Smooth muscle cell (in vitro differentiated cells): ENCODE data around the gene NCL. TPM values are rescaled to one million over a fixed set of nuclear protein-coding genes. Genes with fewer than 3 reads are reported as not detected.

ENCODE experiments used
- DNase-seq: peaks from one replicate; lab custom pipeline; 2025; ENCODE audit not compliant: unreplicated experiment; lab: John Stamatoyannopoulos, UW
- H2AFZ ChIP-seq: fragments of 200-600 bp; sonication (generic); 2 replicates; pipeline ENCODE4 v1.6.0; 2016; ENCODE audit warnings: antibody characterized with exemption, low read depth, mild to moderate bottlenecking
- H3F3A ChIP-seq: fragments of 200-600 bp; sonication (generic); 2 replicates; pipeline ENCODE4 v1.6.0; 2017; ENCODE audit warnings: antibody characterized with exemption, low read depth
- H3K27ac ChIP-seq: fragments of 200-600 bp; sonication (generic); 2 replicates; pipeline ENCODE4 v1.5.1; 2016; ENCODE audit warnings: low read depth, mild to moderate bottlenecking
- H3K27me3 ChIP-seq: fragments of 200-600 bp; sonication (generic); 2 replicates; pipeline ENCODE4 v1.6.1; 2016; ENCODE audit warnings: low read depth, mild to moderate bottlenecking
- H3K36me3 ChIP-seq: fragments of 200-600 bp; sonication (generic); 2 replicates; pipeline ENCODE4 v1.5.1; 2016; ENCODE audit warnings: low read depth
- H3K4me1 ChIP-seq: fragments of 200-600 bp; sonication (generic); 2 replicates; pipeline ENCODE4 v1.5.1; 2016; ENCODE audit warnings: low read depth
- H3K4me2 ChIP-seq: fragments of 200-600 bp; sonication (generic); 2 replicates; pipeline ENCODE4 v1.6.0; 2016; ENCODE audit warnings: mild to moderate bottlenecking
- H3K4me3 ChIP-seq: fragments of 200-600 bp; sonication (generic); 2 replicates; pipeline ENCODE4 v1.5.1; 2016; ENCODE audit warnings: mild to moderate bottlenecking
- H3K79me2 ChIP-seq: fragments of 200-600 bp; sonication (generic); 2 replicates; pipeline ENCODE4 v1.6.0; 2016; ENCODE audit warnings: low read depth, mild to moderate bottlenecking
- H3K9ac ChIP-seq: fragments of 200-600 bp; sonication (generic); 2 replicates; pipeline ENCODE4 v1.6.0; 2016; ENCODE audit warnings: low read depth
- H3K9me3 ChIP-seq: fragments of 200-600 bp; sonication (generic); replicated peaks from 2 replicates; pipeline ENCODE4 v1.5.1; 2016; ENCODE audit warnings: low read depth
- H4K20me1 ChIP-seq: fragments of 200-600 bp; sonication (generic); 2 replicates; pipeline ENCODE4 v1.6.0; 2016; ENCODE audit warnings: low read depth
- CTCF ChIP-seq: fragments of 200-600 bp; sonication (generic); IDR thresholded peaks from 2 replicates; pipeline ENCODE4 v1.5.1; 2017; ENCODE audit warnings: borderline replicate concordance, mild to moderate bottlenecking, antibody characterized with exemption; ENCODE audit not compliant: insufficient read depth, poor library complexity, severe bottlenecking
- WGBS: methylation state at CpG from one replicate; pipeline ENCODE4 v1.1.7; 2016; ENCODE audit warnings: low lambda C conversion rate; 5-methylcytosine and 5-hydroxymethylcytosine counted together
- polyA plus RNA-seq: library from polyadenylated mRNA; unstranded; fragments of >200 nt; fragmentation: Nextera tagmentation; extraction: Ambion mirVana; gene quantifications from 2 replicates; pipeline ENCODE4 v1.2.1, GENCODE V29; 2016
- total RNA-seq: library from RNA; depleted of rRNA; stranded (reverse); fragments of >200 nt; gene quantifications from 2 replicates; pipeline ENCODE4 v1.2.3, GENCODE V29; 2014

Gene NCL
- total and polyA plus RNA-seq, 2 experiments from 2014 or later = 108 to 219 TPM

- Histone ChIP-seq H3K4me2 (no peak overlapping the region), H3K36me3 (no peaks in the 10 kb centered on the region), H3K27me3 (no peaks in the 10 kb centered on the region), H3K79me2 (no peaks in the 10 kb centered on the region), H3K4me3 (no peak overlapping the region), H3F3A (no peaks in the 10 kb centered on the region), H3K9me3 (no peaks in the 10 kb centered on the region), H3K9ac (no peak overlapping the region), H3K27ac (no peak overlapping the region), H2AFZ (no peak overlapping the region), H3K4me1 (no peaks in the 10 kb centered on the region), H4K20me1 (no peaks in the 10 kb centered on the region)
- 68% methylated on average over 9 of the region's 9 CpGs for WGBS
- no peak for TF ChIP-seq CTCF
- DNase-seq = no peak
Measured at GRCh38 chr2:231479455-231479854, 15.2 kb upstream of the NCL start.

DNA sequence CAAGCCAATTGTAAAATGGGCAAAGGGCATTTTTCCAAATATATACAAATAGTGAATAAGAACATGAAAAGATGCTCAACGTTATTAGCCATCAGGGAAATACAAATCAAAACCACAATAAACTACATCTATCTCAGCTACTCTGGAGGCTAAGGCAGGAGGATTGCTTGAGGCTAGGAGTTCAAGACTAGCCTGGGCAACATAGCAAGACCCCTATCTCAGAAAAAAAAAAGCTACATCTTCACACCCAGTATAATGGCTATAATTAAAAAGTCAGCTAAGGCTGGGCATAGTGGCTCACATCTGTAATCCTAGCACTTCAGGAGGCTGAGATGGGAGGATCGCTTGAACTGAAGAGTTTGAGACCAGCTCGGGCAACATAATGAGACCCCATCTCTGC is 12.6 kb upstream of the NCL start:
- H3F3A ChIP-seq = no peaks in the 10 kb centered on the region
- H4K20me1 ChIP-seq = no peaks in the 10 kb centered on the region
- no peaks in the 10 kb centered on the region for H3K9me3 ChIP-seq
- H3K36me3 ChIP-seq = no peaks in the 10 kb centered on the region
- H3K4me1 ChIP-seq = no peaks in the 10 kb centered on the region
- no peak overlapping the region for H2AFZ ChIP-seq
- H3K4me2 ChIP-seq = no peak overlapping the region
- 91% methylated on average over 3 of the region's 3 CpGs for WGBS
- no peaks in the 10 kb centered on the region for H3K27me3 ChIP-seq
- no peak overlapping the region for H3K4me3 ChIP-seq
- no peaks in the 10 kb centered on the region for H3K79me2 ChIP-seq
- TF ChIP-seq CTCF = no peak
- H3K27ac ChIP-seq = no peak overlapping the region
- DNase-seq = no peak
- H3K9ac ChIP-seq = no peak overlapping the region

GRCh38 chr2:231475965-231476364 is 11.7 kb upstream of the NCL start:
- Histone ChIP-seq H3K4me2 (no peak overlapping the region), H3K4me1 (no peaks in the 10 kb centered on the region), H3F3A (no peaks in the 10 kb centered on the region), H3K27me3 (no peaks in the 10 kb centered on the region), H3K9me3 (no peaks in the 10 kb centered on the region), H3K79me2 (no peaks in the 10 kb centered on the region), H2AFZ (no peak overlapping the region), H3K27ac (no peak overlapping the region), H3K4me3 (no peak overlapping the region), H4K20me1 (no peaks in the 10 kb centered on the region), H3K36me3 (no peaks in the 10 kb centered on the region), H3K9ac (no peak overlapping the region)
- 91% methylated on average over 3 of the region's 3 CpGs for WGBS
- no peak for DNase-seq
- no peak for TF ChIP-seq CTCF

- no peaks in the 10 kb centered on the region for H4K20me1 ChIP-seq
- no peak overlapping the region for H3K4me2 ChIP-seq
- H3K27me3 ChIP-seq = no peaks in the 10 kb centered on the region
- no peak overlapping the region for H3K27ac ChIP-seq
- H2AFZ ChIP-seq = no peak overlapping the region
- WGBS = 96% methylated on average over 3 of the region's 3 CpGs
- no peaks in the 10 kb centered on the region for H3K36me3 ChIP-seq
- no peaks in the 10 kb centered on the region for H3K79me2 ChIP-seq
- H3K9ac ChIP-seq = no peak overlapping the region
- no peak for DNase-seq
- no peaks in the 10 kb centered on the region for H3K4me1 ChIP-seq
- no peaks in the 10 kb centered on the region for H3K9me3 ChIP-seq
- no peak for TF ChIP-seq CTCF
- no peak overlapping the region for H3K4me3 ChIP-seq
- no peaks in the 10 kb centered on the region for H3F3A ChIP-seq
Measured at GRCh38 chr2:231472816-231473215, 8.5 kb upstream of the NCL start.
